A549 (cell line): ENCODE data around the gene LAMA2. TPM values are rescaled to one million over a fixed set of nuclear protein-coding genes. Genes with fewer than 3 reads are reported as not detected.

Experiments
- ATAC-seq, 2 experiments: fragments of 200-7000 bp in 1 of 2; fragments of >200 bp in 1 of 2; cut with Nextera tagmentation in 1 of 2; cut with Tn5 transposase in 1 of 2; 3 replicates each; pipeline versions ENCODE4 v1.8.0 to v1.9.1; 2018 to 2020; ENCODE audit warnings: mild to moderate bottlenecking in 1 of 2, moderate library complexity in 1 of 2
- CTCF ChIA-PET: fragments of 300-600 bp; sonication (Branson Sonifier 250); formaldehyde crosslinking; extraction: SDS; loops from one replicate; lab custom pipeline; 2021; ENCODE audit warnings: antibody characterized with exemption, inconsistent platforms; lab: Yijun Ruan, JAX
- POLR2A ChIA-PET: fragments of 350-600 bp; formaldehyde crosslinking; extraction: SDS; loops from one replicate; lab custom pipeline; 2021; ENCODE audit warnings: antibody characterized with exemption, inconsistent platforms; lab: Yijun Ruan, JAX
- DNase-seq, 2 experiments: peaks; one replicate each; pipeline versions ENCODE4 v3.0.0 to v3.0.0-alpha.2; 2011 to 2016; ENCODE audit warnings: low read depth in 1 of 2, low spot score in 1 of 2
- FAIRE-seq: peaks from 2 replicates; lab custom pipeline; 2011; peaks lifted over from hg19 to GRCh38; lab: Jason Lieb, UNC
- H3K27ac ChIP-seq, 2 experiments: fragments of >200 bp; sonication (Bioruptor Twin); formaldehyde crosslinking; 3 replicates each; pipeline ENCODE4 v1.5.1; 2016 to 2017
- H3K4me1 ChIP-seq: fragments of >200 bp; sonication (Bioruptor Twin); formaldehyde crosslinking; 3 replicates; pipeline ENCODE4 v1.6.1; 2016
- H3K4me2 ChIP-seq: fragments of >200 bp; sonication (Bioruptor Twin); formaldehyde crosslinking; 3 replicates; pipeline ENCODE4 v1.6.1; 2016
- H3K4me3 ChIP-seq: fragments of >200 bp; sonication (Bioruptor Twin); formaldehyde crosslinking; 3 replicates; pipeline ENCODE4 v1.5.1; 2016
- H3K9me3 ChIP-seq: fragments of >200 bp; sonication (Bioruptor Twin); formaldehyde crosslinking; 3 replicates; pipeline ENCODE4 v1.6.1; 2016
- ATOH8 ChIP-seq: fragments of 250-450 bp; sonication (Bioruptor Pico); IDR thresholded peaks from 2 replicates; pipeline ENCODE4 v1.5.0; 2020; ENCODE audit warnings: low read depth, mild to moderate bottlenecking, moderate library complexity
- BCL3 ChIP-seq: fragments of >200 bp; sonication (Bioruptor Twin); formaldehyde crosslinking; IDR thresholded peaks from 3 replicates; pipeline ENCODE4 v1.6.1; 2016
- CBX2 ChIP-seq: fragments of 200-600 bp; sonication (generic); IDR thresholded peaks from 2 replicates; pipeline ENCODE4 v1.6.1; 2016; ENCODE audit warnings: low read depth, mild to moderate bottlenecking, borderline replicate concordance
- CEBPB ChIP-seq, 2 experiments: fragments of >200 bp in 1 of 2; sonication (Bioruptor Twin) in 1 of 2; formaldehyde crosslinking in 1 of 2; IDR thresholded peaks; 2 replicates each; pipeline ENCODE4 v1.6.1; 2012 to 2016
- CHD2 ChIP-seq: fragments of 150-350 bp; IDR thresholded peaks from 2 replicates; pipeline ENCODE4 v1.6.1; 2014; ENCODE audit warnings: low read length; ENCODE audit not compliant: partially characterized antibody
- EHMT2 ChIP-seq: fragments of 200-600 bp; sonication (generic); IDR thresholded peaks from 2 replicates; pipeline ENCODE4 v1.6.1; 2016; ENCODE audit warnings: antibody characterized with exemption, low read depth, mild to moderate bottlenecking, moderate library complexity
- EP300 ChIP-seq, 2 experiments: fragments of >200 bp; sonication (Bioruptor Twin); formaldehyde crosslinking; IDR thresholded peaks; 2 replicates in 1 of 2; 3 replicates in 1 of 2; pipeline ENCODE4 v1.6.1; 2016 to 2017
- FOXS1 ChIP-seq: fragments of 250-450 bp; sonication (Bioruptor Pico); IDR thresholded peaks from 2 replicates; pipeline ENCODE4 v1.5.0; 2020; ENCODE audit warnings: mild to moderate bottlenecking, moderate library complexity
- JUNB ChIP-seq: fragments of >200 bp; sonication (Bioruptor Twin); formaldehyde crosslinking; IDR thresholded peaks from 2 replicates; pipeline ENCODE4 v1.6.1; 2016
- KDM1A ChIP-seq: fragments of 200-600 bp; sonication (generic); IDR thresholded peaks from 2 replicates; pipeline ENCODE4 v1.6.1; 2016; ENCODE audit warnings: low read depth, mild to moderate bottlenecking
- MAFK ChIP-seq: fragments of 450-650 bp; IDR thresholded peaks from 2 replicates; pipeline ENCODE4 v1.6.1; 2014; ENCODE audit not compliant: partially characterized antibody
- MAX ChIP-seq: IDR thresholded peaks from 2 replicates; pipeline ENCODE4 v1.6.1; 2012
- MYC ChIP-seq: IDR thresholded peaks from 2 replicates; pipeline ENCODE4 v1.6.1; 2012; ENCODE audit warnings: mild to moderate bottlenecking, inconsistent platforms, low read length, improper control_type of control experiment, borderline replicate concordance
- NFE2L2 ChIP-seq: fragments of 150-350 bp; conservative IDR thresholded peaks from 2 replicates; pipeline ENCODE4 v1.6.1; 2014; ENCODE audit warnings: low read length
- POLR2A ChIP-seq: IDR thresholded peaks from 2 replicates; pipeline ENCODE4 v1.6.1; 2012; ENCODE audit warnings: mild to moderate bottlenecking, low read length
- RARB ChIP-seq: fragments of 250-450 bp; sonication (Bioruptor Pico); IDR thresholded peaks from 2 replicates; pipeline ENCODE4 v1.8.0; 2021; ENCODE audit warnings: mild to moderate bottlenecking, moderate library complexity
- RCOR1 ChIP-seq: fragments of 150-350 bp; IDR thresholded peaks from 2 replicates; pipeline ENCODE4 v1.6.1; 2014; ENCODE audit warnings: antibody characterized with exemption, low read length, low read depth
- RNF2 ChIP-seq: fragments of 200-600 bp; sonication (generic); IDR thresholded peaks from 2 replicates; pipeline ENCODE4 v1.6.1; 2016; ENCODE audit warnings: low read depth, mild to moderate bottlenecking, antibody characterized with exemption, moderate library complexity, borderline replicate concordance
- SMC3 ChIP-seq: fragments of >200 bp; sonication (Bioruptor Twin); formaldehyde crosslinking; IDR thresholded peaks from 3 replicates; pipeline ENCODE4 v1.6.1; 2018; ENCODE audit warnings: inconsistent platforms
- TP53 ChIP-seq: fragments of 250-450 bp; sonication (Bioruptor Pico); IDR thresholded peaks from 2 replicates; pipeline ENCODE4 v1.5.0; 2021; ENCODE audit warnings: mild to moderate bottlenecking, moderate library complexity
- ZNF302 ChIP-seq: fragments of 250-450 bp; sonication (Bioruptor Pico); IDR thresholded peaks from 2 replicates; pipeline ENCODE4 v1.9.0; 2021; ENCODE audit warnings: inconsistent platforms, mild to moderate bottlenecking, moderate library complexity
- WGBS: methylation state at CpG from one replicate; pipeline ENCODE4 v1.1.6; 2017; ENCODE audit errors: missing lambda C conversion rate; 5-methylcytosine and 5-hydroxymethylcytosine counted together
- polyA plus RNA-seq, 4 experiments: library from polyadenylated mRNA; depleted of rRNA in 3 of 4; stranded (reverse); fragments of >200 nt; fragmentation: RNase III in 1 of 4; extraction: RNeasy Plus Mini Kit Qiagen cat#74134 plus additional on column Dnase treatment in 1 of 4; gene quantifications; 2 replicates in 3 of 4; 3 replicates in 1 of 4; pipeline ENCODE4 v1.2.3, GENCODE V29; 2011 to 2017
- TF ChIP-seq, protein P1 (sequence below): IDR thresholded peaks from 2 replicates; pipeline ENCODE4 v1.6.1; 2012
- TF ChIP-seq, protein P2 (sequence below): fragments of 250-450 bp; sonication (Bioruptor Pico); IDR thresholded peaks from 2 replicates; pipeline ENCODE4 v1.5.0; 2021; ENCODE audit warnings: mild to moderate bottlenecking, moderate library complexity, borderline replicate concordance

Gene LAMA2
- polyA plus RNA-seq, 2 of the 4 experiments (the other 2 are of a cell fraction): 0.21 to 1.3 TPM

DNA sequence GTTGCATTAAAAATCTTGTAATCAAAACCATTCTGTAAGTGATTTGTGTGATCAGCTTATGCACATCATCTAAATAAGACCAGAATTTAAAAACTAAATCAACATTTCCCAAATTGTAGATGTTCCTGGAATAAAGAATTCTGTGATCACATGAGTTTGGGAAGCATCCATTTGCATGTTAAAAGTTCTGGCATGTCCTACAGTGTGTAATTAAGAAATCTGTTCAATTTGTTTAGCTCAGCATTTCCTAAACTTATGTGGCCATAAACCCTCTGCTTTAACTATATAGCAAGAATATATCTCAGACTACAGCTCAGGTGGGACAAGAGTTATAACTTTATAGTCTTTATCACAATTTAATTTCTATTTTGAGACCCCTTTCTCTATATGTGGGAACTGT, 399.1 kb downstream of the LAMA2 start:
- Histone ChIP-seq H3K4me3 (no peak overlapping the region), H3K9me3 (no peaks in the 10 kb centered on the region), H3K27ac (no peak overlapping the region), H3K4me2 (no peak overlapping the region)
- no peak for FAIRE-seq
- no peak for ATAC-seq
- no peak for DNase-seq
- TF ChIP-seq CHD2: no peak
- TF ChIP-seq MAFK: peak; percentile 42
- TF ChIP-seq, all 56 proteins: peak for 1
- CTCF ChIA-PET: interaction anchor here (1.6 kb wide), 1 partner anchor 30 kb away, joined by 3 read pairs; no protein-coding TSS in a partner anchor
- H3K4me1 ChIP-seq: no peaks in the 10 kb centered on the region
- POLR2A ChIA-PET: no interaction called here

- CTCF ChIA-PET: no interaction called here
- H3K9me3 ChIP-seq: no peaks in the 10 kb centered on the region
Measured at GRCh38 chr6:129284225-129284624, 401.3 kb downstream of the LAMA2 start.

DNA sequence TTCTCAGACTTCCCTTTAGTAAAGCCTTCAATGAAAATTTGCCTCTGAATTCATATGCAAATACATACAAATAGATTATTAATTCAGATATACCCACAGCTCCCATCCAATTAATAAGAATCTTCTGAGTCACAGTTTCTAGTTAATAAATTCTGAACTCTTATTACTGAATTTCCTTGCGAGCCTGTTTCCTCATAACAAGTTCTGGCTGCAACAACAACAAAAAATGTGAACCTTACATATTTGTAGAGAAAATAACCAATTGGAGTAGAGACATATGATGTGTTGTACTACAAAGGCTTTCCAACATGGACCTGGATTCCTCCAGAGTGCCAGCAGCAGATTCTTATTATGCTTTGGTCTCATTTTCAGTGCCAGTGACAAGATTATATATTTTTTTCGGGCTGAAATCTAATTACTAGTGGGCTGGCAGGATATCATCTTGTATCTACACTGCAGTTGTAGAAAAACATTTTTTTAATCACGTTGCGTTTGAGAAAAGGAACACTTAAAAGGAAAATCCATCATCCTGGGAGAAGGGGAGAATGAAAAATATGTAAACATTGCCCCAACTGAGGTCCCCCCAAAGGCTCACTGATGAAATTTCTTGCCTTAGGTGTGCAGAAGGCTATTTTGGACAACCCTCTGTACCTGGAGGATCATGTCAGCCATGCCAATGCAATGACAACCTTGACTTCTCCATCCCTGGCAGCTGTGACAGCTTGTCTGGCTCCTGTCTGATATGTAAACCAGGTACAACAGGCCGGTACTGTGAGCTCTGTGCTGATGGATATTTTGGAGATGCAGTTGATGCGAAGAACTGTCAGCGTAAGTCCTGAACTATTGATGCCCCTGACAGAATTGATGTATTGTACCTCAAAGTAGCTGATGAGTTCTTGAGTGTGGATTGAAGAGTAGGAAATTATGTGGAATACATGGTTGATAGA, 404.6 kb downstream of the LAMA2 start:
- H3K4me3 ChIP-seq: no peak overlapping the region
- H3K27ac ChIP-seq: no peak overlapping the region
- ChIA-PET CTCF (no interaction called here), POLR2A (interaction anchor here (0.5 kb wide), 1 partner anchor 282 kb away, joined by 6 read pairs; no protein-coding TSS in a partner anchor)
- no peaks in the 10 kb centered on the region for H3K9me3 ChIP-seq
- no peak for FAIRE-seq
- H3K4me2 ChIP-seq: no peak overlapping the region
- no peak for ATAC-seq
- H3K4me1 ChIP-seq: no peaks in the 10 kb centered on the region
- no peak for DNase-seq
- WGBS: 37% methylated on average over 7 of the region's 7 CpGs
- TF ChIP-seq NFE2L2 (no peak), CBX2 (no peak), MYC (no peak), POLR2A (no peak), RNF2 (no peak), RARB (CRISPR knock-in tag) (no peak), EHMT2 (no peak), ZNF302 (CRISPR knock-in tag) (no peak)
- TF ChIP-seq, protein P1, sequence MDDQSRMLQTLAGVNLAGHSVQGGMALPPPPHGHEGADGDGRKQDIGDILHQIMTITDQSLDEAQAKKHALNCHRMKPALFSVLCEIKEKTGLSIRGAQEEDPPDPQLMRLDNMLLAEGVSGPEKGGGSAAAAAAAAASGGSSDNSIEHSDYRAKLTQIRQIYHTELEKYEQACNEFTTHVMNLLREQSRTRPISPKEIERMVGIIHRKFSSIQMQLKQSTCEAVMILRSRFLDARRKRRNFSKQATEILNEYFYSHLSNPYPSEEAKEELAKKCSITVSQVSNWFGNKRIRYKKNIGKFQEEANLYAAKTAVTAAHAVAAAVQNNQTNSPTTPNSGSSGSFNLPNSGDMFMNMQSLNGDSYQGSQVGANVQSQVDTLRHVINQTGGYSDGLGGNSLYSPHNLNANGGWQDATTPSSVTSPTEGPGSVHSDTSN: no peak

More at GRCh38 chr6:129284225-129284624, 401.3 kb downstream of the LAMA2 start:
- DNase-seq (no peak), ATAC-seq (no peak), FAIRE-seq (no peak)
- no peaks in the 10 kb centered on the region for H3K4me1 ChIP-seq
- H3K27ac ChIP-seq: no peak overlapping the region
- no peak overlapping the region for H3K4me2 ChIP-seq
- TF ChIP-seq JUNB (no peak), POLR2A (no peak), BCL3 (no peak), CHD2 (no peak), CBX2 (no peak), FOXS1 (CRISPR knock-in tag) (no peak), RCOR1 (no peak), KDM1A (no peak), EHMT2 (no peak), SMC3 (no peak), TP53 (CRISPR knock-in tag) (no peak)
- TF ChIP-seq, all 56 proteins: peak for 0
- no peak overlapping the region for H3K4me3 ChIP-seq
- 34% methylated on average over 3 of the region's 3 CpGs for WGBS
- POLR2A ChIA-PET: no interaction called here

GRCh38 chr6:129289442-129289841, 406.5 kb downstream of the LAMA2 start:
- Histone ChIP-seq H3K4me3 (no peak overlapping the region), H3K4me2 (no peak overlapping the region), H3K4me1 (no peaks in the 10 kb centered on the region), H3K9me3 (no peaks in the 10 kb centered on the region), H3K27ac (no peak overlapping the region)
- TF ChIP-seq EP300 (IDR thresholded peaks at IDR 0.05) (no peak), MAX (no peak), CEBPB (IDR thresholded peaks at IDR 0.05) (no peak), CHD2 (no peak), ATOH8 (no peak), MAFK (no peak)
- TF ChIP-seq, protein P2, sequence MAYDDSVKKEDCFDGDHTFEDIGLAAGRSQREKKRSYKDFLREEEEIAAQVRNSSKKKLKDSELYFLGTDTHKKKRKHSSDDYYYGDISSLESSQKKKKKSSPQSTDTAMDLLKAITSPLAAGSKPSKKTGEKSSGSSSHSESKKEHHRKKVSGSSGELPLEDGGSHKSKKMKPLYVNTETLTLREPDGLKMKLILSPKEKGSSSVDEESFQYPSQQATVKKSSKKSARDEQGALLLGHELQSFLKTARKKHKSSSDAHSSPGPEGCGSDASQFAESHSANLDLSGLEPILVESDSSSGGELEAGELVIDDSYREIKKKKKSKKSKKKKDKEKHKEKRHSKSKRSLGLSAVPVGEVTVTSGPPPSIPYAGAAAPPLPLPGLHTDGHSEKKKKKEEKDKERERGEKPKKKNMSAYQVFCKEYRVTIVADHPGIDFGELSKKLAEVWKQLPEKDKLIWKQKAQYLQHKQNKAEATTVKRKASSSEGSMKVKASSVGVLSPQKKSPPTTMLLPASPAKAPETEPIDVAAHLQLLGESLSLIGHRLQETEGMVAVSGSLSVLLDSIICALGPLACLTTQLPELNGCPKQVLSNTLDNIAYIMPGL (CRISPR knock-in tag): no peak
- DNase-seq (no peak), FAIRE-seq (no peak), ATAC-seq (no peak)
- 82% methylated on average over 1 of the region's 1 CpG for WGBS
- CTCF ChIA-PET: no interaction called here
- POLR2A ChIA-PET: no interaction called here
